ENCODE results near the gene NTPCR.

- TF ChIP-seq GATA2 (IDR thresholded peaks at IDR 0.05; ENCODE audit: low read depth, low read length), result no peak
- no peak for TF ChIP-seq GATA3 (IDR thresholded peaks at IDR 0.05; ENCODE audit: low read depth, low read length)
Observed at GRCh38 chr1:232998646-232999045, 48.2 kb downstream of the NTPCR start.
